NCI-H2171 treated with DMSO at 0.1 percent for 48 hours (cell line): ENCODE measurements around the gene LARGE1.
A peak's percentile ranks its signal among the peaks of the same experiment; 100 is the strongest.

Source experiments
- DNase-seq: peaks from one replicate; lab custom pipeline; 2025; lab: John Stamatoyannopoulos, UW

Gene LARGE1

GRCh38 chr22:33361581-33361980 lies 558.7 kb downstream of the LARGE1 start:
- DNase-seq = no peak

- peak; percentile 68 for DNase-seq
Measured at GRCh38 chr22:33357981-33358399, 562.3 kb downstream of the LARGE1 start.

GRCh38 chr22:33354928-33355327 lies 565.3 kb downstream of the LARGE1 start:
- DNase-seq = no peak

- no peak for DNase-seq
Measured at GRCh38 chr22:33353502-33353901, 566.8 kb downstream of the LARGE1 start.

GRCh38 chr22:33352768-33353167 lies 567.5 kb downstream of the LARGE1 start:
- DNase-seq = no peak

GRCh38 chr22:33350961-33351360 lies 569.3 kb downstream of the LARGE1 start:
- DNase-seq = no peak

- no peak for DNase-seq
Measured at GRCh38 chr22:33350491-33350890, 569.8 kb downstream of the LARGE1 start.

- DNase-seq = no peak
Measured at GRCh38 chr22:33347002-33347401, 573.3 kb downstream of the LARGE1 start.

- no peak for DNase-seq
Measured at GRCh38 chr22:33341611-33342010, 578.7 kb downstream of the LARGE1 start.

- no peak for DNase-seq
Measured at GRCh38 chr22:33337524-33337923, 582.8 kb downstream of the LARGE1 start.

- no peak for DNase-seq
Measured at GRCh38 chr22:33335611-33336279, 584.5 kb downstream of the LARGE1 start.

GRCh38 chr22:33332538-33332937 lies 587.7 kb downstream of the LARGE1 start:
- DNase-seq = peak; percentile 79

- no peak for DNase-seq
Measured at GRCh38 chr22:33331017-33331416, 589.3 kb downstream of the LARGE1 start.

GRCh38 chr22:33330534-33330933 lies 589.7 kb downstream of the LARGE1 start:
- no peak for DNase-seq

- DNase-seq = no peak
Measured at GRCh38 chr22:33329398-33329797, 590.9 kb downstream of the LARGE1 start.

GRCh38 chr22:33328789-33329296 lies 591.4 kb downstream of the LARGE1 start:
- no peak for DNase-seq

- DNase-seq = no peak
Measured at GRCh38 chr22:33327348-33327860, 592.9 kb downstream of the LARGE1 start.

GRCh38 chr22:33326540-33327295 lies 593.6 kb downstream of the LARGE1 start:
- DNase-seq = peak; percentile 25

- DNase-seq = no peak
Measured at GRCh38 chr22:33325232-33326004, 594.9 kb downstream of the LARGE1 start.

- DNase-seq = no peak
Measured at GRCh38 chr22:33324228-33324627, 596.0 kb downstream of the LARGE1 start.

GRCh38 chr22:33321466-33321865 lies 598.8 kb downstream of the LARGE1 start:
- DNase-seq = no peak

GRCh38 chr22:33315954-33316353 lies 604.3 kb downstream of the LARGE1 start:
- DNase-seq = no peak
